CD14-positive monocyte (primary cell): Measurements from ENCODE around the gene KRTAP2-1. TPM values are rescaled to one million over a fixed set of nuclear protein-coding genes. Genes with fewer than 3 reads are reported as not detected.
"Not testable (repeated sequence)": the region's sequence is repeated elsewhere in the genome, so short reads cannot be mapped to it uniquely, and the experiment has no call there.

Experiments
- DNase-seq, 3 donors: peaks; one replicate each; pipeline ENCODE4 v3.0.0-alpha.2; 2011 to 2022
- H2AFZ ChIP-seq: 2 replicates; pipeline ENCODE4 v1.6.0; 2012; ENCODE audit warnings: mild to moderate bottlenecking, low read depth, low read length, inconsistent platforms; ENCODE audit not compliant: insufficient read depth, poor library complexity, severe bottlenecking
- H3K27ac ChIP-seq, 2 donors: 1 replicate in 1 of 2; 2 replicates in 1 of 2; pipeline ENCODE4 v1.5.1; 2012 to 2013; ENCODE audit warnings: low read length in 2 of 2, control low read depth in 1 of 2, inconsistent platforms in 1 of 2, low read depth in 1 of 2, mild to moderate bottlenecking in 1 of 2
- H3K27me3 ChIP-seq, 2 donors: one replicate each; pipeline versions ENCODE4 v1.6.0 to v1.6.1; 2011 to 2013; ENCODE audit warnings: low read length in 2 of 2; ENCODE audit not compliant: control insufficient read depth in 2 of 2, insufficient read depth in 2 of 2
- H3K36me3 ChIP-seq, 2 donors: replicated peaks in 1 of 2; 1 replicate in 1 of 2; 2 replicates in 1 of 2; pipeline versions ENCODE4 v1.5.1 to v1.6.1; 2012 to 2013; ENCODE audit warnings: low read length in 2 of 2, control low read depth in 1 of 2, inconsistent platforms in 1 of 2, mild to moderate bottlenecking in 1 of 2; ENCODE audit not compliant: insufficient read depth in 2 of 2, control insufficient read depth in 1 of 2
- H3K4me1 ChIP-seq, 2 donors: 1 replicate in 1 of 2; 2 replicates in 1 of 2; pipeline versions ENCODE4 v1.5.1 to v1.6.1; 2012 to 2013; ENCODE audit warnings: low read length in 2 of 2, control low read depth in 1 of 2, inconsistent platforms in 1 of 2, mild to moderate bottlenecking in 1 of 2, moderate library complexity in 1 of 2; ENCODE audit not compliant: insufficient read depth in 2 of 2, control insufficient read depth in 1 of 2
- H3K4me2 ChIP-seq: replicated peaks from 2 replicates; pipeline ENCODE3; 2012; ENCODE audit warnings: low read length, moderate library complexity, mild to moderate bottlenecking; ENCODE audit not compliant: poor library complexity, severe bottlenecking; ENCODE audit errors: extremely low read depth
- H3K4me3 ChIP-seq, 3 experiments: fragments of 200-600 bp in 1 of 3; sonication (generic) in 1 of 3; replicated peaks in 1 of 3; 1 replicate in 2 of 3; 2 replicates in 1 of 3; pipeline ENCODE4 v1.5.1; 2011 to 2013; ENCODE audit warnings: low read length in 3 of 3, mild to moderate bottlenecking in 3 of 3, control low read depth in 2 of 3, low read depth in 2 of 3, inconsistent platforms in 1 of 3, moderate library complexity in 1 of 3
- H3K79me2 ChIP-seq: 2 replicates; pipeline ENCODE4 v1.6.0; 2012; ENCODE audit warnings: mild to moderate bottlenecking, control low read depth, inconsistent platforms, low read length, moderate library complexity; ENCODE audit not compliant: insufficient read depth
- H3K9ac ChIP-seq: 2 replicates; pipeline ENCODE4 v1.6.0; 2017; ENCODE audit warnings: low read length, mild to moderate bottlenecking; ENCODE audit not compliant: insufficient read depth, poor library complexity, severe bottlenecking
- H3K9me3 ChIP-seq, 2 donors: replicated peaks in 1 of 2; 1 replicate in 1 of 2; 2 replicates in 1 of 2; pipeline versions ENCODE4 v1.5.1 to v1.6.1; 2012 to 2013; ENCODE audit warnings: low read length in 2 of 2, control low read depth in 1 of 2; ENCODE audit not compliant: control insufficient read depth in 1 of 2, insufficient read depth in 1 of 2
- H4K20me1 ChIP-seq: 2 replicates; pipeline ENCODE4 v1.6.0; 2012; ENCODE audit warnings: mild to moderate bottlenecking, low read length, control low read depth, moderate library complexity; ENCODE audit not compliant: insufficient read depth
- H3K27ac Mint-ChIP-seq, 7 donors: one replicate each; pipeline ENCODE4 v1.8.0; 2020; ENCODE audit warnings: mild to moderate bottlenecking in 7 of 7, mixed read lengths in 7 of 7, moderate library complexity in 6 of 7, inconsistent platforms in 2 of 7
- H3K27me3 Mint-ChIP-seq, 3 donors: one replicate each; pipeline ENCODE4 v1.8.0; 2021 to 2022; ENCODE audit warnings: low read depth in 3 of 3, mild to moderate bottlenecking in 3 of 3, mixed read lengths in 3 of 3, moderate library complexity in 3 of 3, inconsistent platforms in 1 of 3
- H3K36me3 Mint-ChIP-seq, 2 donors: one replicate each; pipeline ENCODE4 v1.8.0; 2020; ENCODE audit warnings: mixed read lengths in 2 of 2, inconsistent platforms in 1 of 2, mild to moderate bottlenecking in 1 of 2
- H3K4me1 Mint-ChIP-seq: one replicate; pipeline ENCODE4 v1.8.0; 2020; ENCODE audit warnings: mild to moderate bottlenecking, mixed read lengths
- H3K4me3 Mint-ChIP-seq, 2 donors: one replicate each; pipeline ENCODE4 v1.8.0; 2020; ENCODE audit warnings: mild to moderate bottlenecking in 2 of 2, mixed read lengths in 2 of 2, moderate library complexity in 1 of 2
- H3K9me3 Mint-ChIP-seq, 7 donors: one replicate each; pipeline ENCODE4 v1.8.0; 2020 to 2022; ENCODE audit warnings: mixed read lengths in 7 of 7, mild to moderate bottlenecking in 6 of 7, moderate library complexity in 6 of 7, inconsistent platforms in 2 of 7
- WGBS: methylation state at CpG from one replicate; pipeline ENCODE4 v1.1.5; 2013; ENCODE audit warnings: missing lambda C conversion rate; ENCODE audit not compliant: insufficient coverage; 5-methylcytosine and 5-hydroxymethylcytosine counted together
- intact Hi-C, 2 donors: fragments of 100-400 bp; cut with micrococcal nuclease; formaldehyde crosslinking; loops; one replicate each; pipeline versions ENCODE4 v1.15.0 to v1.15.1; 2023
- polyA plus RNA-seq, 3 donors: library from polyadenylated mRNA; depleted of rRNA in 1 of 3; unstranded in 2 of 3; stranded (reverse) in 1 of 3; fragments of 300-500 nt in 2 of 3; fragments of >200 nt in 1 of 3; fragmentation: Illumina TruSeq in 2 of 3; gene quantifications; 1 replicate in 2 of 3; 2 replicates in 1 of 3; pipeline ENCODE4 v1.2.3, GENCODE V29; 2012 to 2021
- TF ChIP-seq, protein P1 (sequence below): fragments of 200-600 bp; IDR thresholded peaks from one replicate; pipeline ENCODE4 v1.8.0; 2022; ENCODE audit warnings: antibody characterized with exemption, mild to moderate bottlenecking

Gene KRTAP2-1
- polyA plus RNA-seq, 3 donors = not detected

GRCh38 chr17:41058741-41059140 is 11.6 kb upstream of the KRTAP2-1 start:
- Histone ChIP-seq H2AFZ (no peak overlapping the region), H3K27ac (no peak overlapping the region), H3K4me1 (no peaks in the 10 kb centered on the region), H3K79me2 (no peaks in the 10 kb centered on the region), H3K36me3 (no peaks in the 10 kb centered on the region), H3K9me3 (no peaks in the 10 kb centered on the region), H4K20me1 (no peaks in the 10 kb centered on the region), H3K27me3 (peaks cover 19 to 28% of the 10 kb centered on the region in 2 donors), H3K4me3 (no peak overlapping the region), H3K4me2 (no peak overlapping the region), H3K9ac (no peak overlapping the region)
- DNase-seq = no peak
- TF ChIP-seq, protein P1, sequence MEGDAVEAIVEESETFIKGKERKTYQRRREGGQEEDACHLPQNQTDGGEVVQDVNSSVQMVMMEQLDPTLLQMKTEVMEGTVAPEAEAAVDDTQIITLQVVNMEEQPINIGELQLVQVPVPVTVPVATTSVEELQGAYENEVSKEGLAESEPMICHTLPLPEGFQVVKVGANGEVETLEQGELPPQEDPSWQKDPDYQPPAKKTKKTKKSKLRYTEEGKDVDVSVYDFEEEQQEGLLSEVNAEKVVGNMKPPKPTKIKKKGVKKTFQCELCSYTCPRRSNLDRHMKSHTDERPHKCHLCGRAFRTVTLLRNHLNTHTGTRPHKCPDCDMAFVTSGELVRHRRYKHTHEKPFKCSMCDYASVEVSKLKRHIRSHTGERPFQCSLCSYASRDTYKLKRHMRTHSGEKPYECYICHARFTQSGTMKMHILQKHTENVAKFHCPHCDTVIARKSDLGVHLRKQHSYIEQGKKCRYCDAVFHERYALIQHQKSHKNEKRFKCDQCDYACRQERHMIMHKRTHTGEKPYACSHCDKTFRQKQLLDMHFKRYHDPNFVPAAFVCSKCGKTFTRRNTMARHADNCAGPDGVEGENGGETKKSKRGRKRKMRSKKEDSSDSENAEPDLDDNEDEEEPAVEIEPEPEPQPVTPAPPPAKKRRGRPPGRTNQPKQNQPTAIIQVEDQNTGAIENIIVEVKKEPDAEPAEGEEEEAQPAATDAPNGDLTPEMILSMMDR = no peak
- Mint-ChIP-seq H3K27ac (no peak overlapping the region), H3K36me3 (peaks cover 0 to 2% of the 10 kb centered on the region in 2 donors), H3K4me3 (no peak overlapping the region), H3K9me3 (peaks cover 0 to 9% (median 2%) of the 10 kb centered on the region in 7 donors), H3K27me3 (peaks cover 13 to 33% (median 20%) of the 10 kb centered on the region in 3 donors), H3K4me1 (no peaks in the 10 kb centered on the region)
- intact Hi-C loops = no loop called here
- no CpG with 5 or more reads among the region's 5 CpGs for WGBS

DNA sequence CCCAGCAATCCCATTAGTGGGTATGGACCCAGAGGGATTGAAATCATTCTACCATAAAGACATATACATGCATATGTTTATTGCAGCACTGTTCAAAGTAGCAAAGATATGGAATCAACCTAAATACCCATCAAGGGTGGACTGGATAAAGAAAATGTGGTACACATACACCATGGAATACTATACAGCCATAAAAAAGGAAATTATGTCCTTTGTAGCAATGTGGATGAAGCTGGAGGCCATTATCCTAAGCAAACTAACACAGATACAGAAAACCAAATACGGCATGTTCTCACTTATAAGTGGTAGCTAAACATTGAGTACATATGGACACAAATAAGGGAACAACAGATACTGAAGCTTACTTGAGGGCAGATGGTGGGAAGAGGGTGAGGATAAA is 10.4 kb upstream of the KRTAP2-1 start:
- H3K27me3 Mint-ChIP-seq = peaks cover 13 to 31% (median 17%) of the 10 kb centered on the region in 3 donors
- Histone ChIP-seq H3K27me3 (peaks cover 16 to 26% of the 10 kb centered on the region in 2 donors), H3K27ac (no peak overlapping the region), H4K20me1 (no peaks in the 10 kb centered on the region), H3K4me2 (no peak overlapping the region), H3K36me3 (no peaks in the 10 kb centered on the region), H2AFZ (no peak overlapping the region), H3K79me2 (no peaks in the 10 kb centered on the region), H3K4me3 (no peak overlapping the region), H3K9ac (no peak overlapping the region), H3K9me3 (no peaks in the 10 kb centered on the region), H3K4me1 (no peaks in the 10 kb centered on the region)
- H3K4me3 Mint-ChIP-seq = no peak overlapping the region
- H3K36me3 Mint-ChIP-seq = peaks cover 0 to 2% of the 10 kb centered on the region in 2 donors
- H3K27ac Mint-ChIP-seq = no peak overlapping the region
- no CpG with 5 or more reads among the region's 1 CpG for WGBS
- H3K4me1 Mint-ChIP-seq = no peaks in the 10 kb centered on the region
- peaks cover 0 to 9% (median 2%) of the 10 kb centered on the region in 7 donors for H3K9me3 Mint-ChIP-seq
- TF ChIP-seq, protein P1 = no peak
- no peak for DNase-seq
- intact Hi-C loops = no loop called here

DNA sequence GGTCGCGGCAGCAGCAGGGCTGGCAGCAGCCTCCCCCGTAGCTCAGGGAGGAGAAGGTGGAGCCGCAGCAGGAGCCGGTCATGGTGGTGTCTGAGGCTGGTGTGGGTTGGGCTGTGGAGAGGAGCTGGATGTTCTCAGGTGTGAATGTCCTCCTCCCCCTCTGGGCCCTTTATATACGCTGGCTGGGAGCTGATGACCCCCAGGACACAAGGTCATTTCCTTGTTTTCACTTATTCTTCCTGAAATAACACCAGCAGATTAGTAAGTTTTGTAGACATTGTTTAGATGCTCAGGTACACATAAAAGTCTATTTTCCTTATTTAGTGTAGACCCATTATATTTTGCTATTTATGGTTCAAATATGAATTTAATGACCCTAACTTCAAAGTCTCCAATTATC is 8.0 kb upstream of the KRTAP2-1 start, which contains the start of gene KRTAP2-2:
Gene KRTAP2-2, minus strand, starts transcription at position 101 of the 400 bp plus-strand sequence. Its CDS starts 19 bp downstream, at position 82.
- H3K27ac ChIP-seq, H3K9me3 ChIP-seq, intact Hi-C loops, H2AFZ ChIP-seq, H3K4me1 Mint-ChIP-seq, H3K4me3 Mint-ChIP-seq, H3K9ac ChIP-seq, H3K4me2 ChIP-seq, H3K4me1 ChIP-seq, H3K79me2 ChIP-seq, H3K4me3 ChIP-seq, H4K20me1 ChIP-seq, H3K9me3 Mint-ChIP-seq, H3K27ac Mint-ChIP-seq, DNase-seq, H3K36me3 ChIP-seq, H3K36me3 Mint-ChIP-seq: not testable (repeated sequence)
- peaks cover 9 to 21% (median 15%) of the 10 kb centered on the region in 3 donors for H3K27me3 Mint-ChIP-seq
- H3K27me3 ChIP-seq = peaks cover 6 to 13% of the 10 kb centered on the region in 2 donors
- WGBS = no CpG with 5 or more reads among the region's 6 CpGs
